KOPT-K1 (cell line): Measurements from ENCODE around the gene RPL28.

Source experiments
- H3K27ac ChIP-seq: fragments of 200-600 bp; sonication (generic); 2 replicates; pipeline ENCODE4 v1.5.1; 2016; ENCODE audit warnings: antibody characterized with exemption, mild to moderate bottlenecking, low read depth, low read length; ENCODE audit not compliant: poor library complexity, severe bottlenecking
- H3K36me3 ChIP-seq: fragments of 200-600 bp; sonication (generic); 2 replicates; pipeline ENCODE4 v1.5.1; 2017; ENCODE audit warnings: antibody characterized with exemption, mild to moderate bottlenecking, low read length, moderate library complexity; ENCODE audit not compliant: insufficient read depth
- H3K9me3 ChIP-seq: fragments of 200-600 bp; sonication (generic); 2 replicates; pipeline ENCODE4 v1.5.1; 2017; ENCODE audit warnings: antibody characterized with exemption, low read length, mild to moderate bottlenecking; ENCODE audit not compliant: insufficient read depth, poor library complexity, severe bottlenecking

RPL28 gene

GRCh38 chr19:55347442-55348009 is 38.2 kb upstream of the RPL28 start:
- no peak overlapping the region for H3K27ac ChIP-seq
- no peaks in the 10 kb centered on the region for H3K9me3 ChIP-seq
- peaks cover 39% of the 10 kb centered on the region; the same call in 1 of the 2 replicates for H3K36me3 ChIP-seq

DNA sequence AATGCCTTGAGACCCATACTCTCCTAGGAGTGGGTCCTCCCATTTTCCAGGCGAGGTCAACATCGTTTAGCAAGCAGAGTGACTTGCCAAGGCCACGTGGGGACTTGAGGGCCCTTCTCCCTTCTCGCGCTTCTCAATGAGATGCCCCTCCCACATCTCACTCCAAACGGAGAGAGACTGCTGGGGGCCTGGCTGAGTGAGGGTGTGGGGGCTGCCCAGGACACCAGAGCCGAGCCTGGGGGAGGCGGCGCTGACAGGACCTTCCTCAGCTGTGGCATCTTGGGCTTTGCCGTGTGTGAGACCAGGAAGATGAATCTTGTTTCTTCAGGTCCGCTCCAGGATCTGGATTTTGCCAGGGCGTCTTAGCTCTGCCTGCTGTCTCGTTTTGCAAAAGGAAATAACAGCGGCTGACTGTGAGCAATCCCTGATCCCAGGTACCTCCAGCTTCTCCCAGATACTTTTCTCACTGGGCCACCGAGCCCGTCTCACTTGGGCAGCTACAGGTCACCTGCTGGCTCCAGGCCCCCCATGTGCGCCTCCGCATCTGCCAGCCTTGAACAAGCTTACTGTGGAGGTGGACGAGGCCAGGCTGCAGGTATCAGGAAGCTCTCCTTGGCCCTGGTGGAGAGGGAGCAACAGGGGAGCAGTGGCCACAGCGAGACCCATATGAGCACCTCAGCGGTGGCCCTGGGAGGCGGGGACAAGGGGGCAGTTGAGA is 37.3 kb upstream of the RPL28 start:
- H3K9me3 ChIP-seq = no peaks in the 10 kb centered on the region
- H3K27ac ChIP-seq = no peak overlapping the region
- peaks cover 29% of the 10 kb centered on the region; the same call in 1 of the 2 replicates for H3K36me3 ChIP-seq

- Histone ChIP-seq H3K36me3 (peaks cover 14% of the 10 kb centered on the region; the same call in 1 of the 2 replicates), H3K27ac (no peak overlapping the region), H3K9me3 (no peaks in the 10 kb centered on the region)
Observed at GRCh38 chr19:55350620-55351315, 35.0 kb upstream of the RPL28 start.

- Histone ChIP-seq H3K36me3 (peaks cover 8% of the 10 kb centered on the region; the same call in 1 of the 2 replicates), H3K27ac (no peak overlapping the region), H3K9me3 (no peaks in the 10 kb centered on the region)
Observed at GRCh38 chr19:55352040-55352439, 33.7 kb upstream of the RPL28 start.

DNA sequence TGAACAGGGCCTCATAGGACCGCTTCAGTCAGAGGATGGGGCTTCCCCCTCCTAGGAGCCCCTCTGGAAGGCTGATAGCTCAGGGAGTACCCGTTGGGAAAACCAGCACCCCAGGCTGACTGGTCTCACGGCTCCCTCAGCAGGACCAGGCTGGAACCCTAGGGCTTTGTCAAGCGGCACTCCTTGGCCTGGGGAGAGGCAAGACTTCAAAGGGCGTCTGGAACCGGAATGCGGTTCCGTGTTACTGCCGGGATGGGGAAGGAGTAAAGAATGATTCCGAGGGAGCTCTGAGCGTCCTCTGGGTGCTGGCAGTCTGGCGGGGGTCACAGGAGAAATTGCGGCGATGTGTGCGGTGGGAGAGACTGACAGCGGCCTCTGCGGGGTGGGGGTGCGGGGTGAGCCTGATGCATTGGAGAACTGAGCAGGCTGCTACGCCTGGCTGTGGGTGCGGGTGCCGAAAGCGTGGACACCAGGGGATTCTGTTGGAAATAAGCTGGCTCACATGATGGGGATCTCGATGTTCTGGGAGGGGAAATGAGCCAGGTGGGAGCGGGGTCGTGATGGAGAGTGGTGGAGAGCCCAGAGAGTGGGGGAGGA is 33.1 kb upstream of the RPL28 start:
- peaks cover 2% of the 10 kb centered on the region; the same call in 1 of the 2 replicates for H3K36me3 ChIP-seq
- H3K27ac ChIP-seq = no peak overlapping the region
- no peaks in the 10 kb centered on the region for H3K9me3 ChIP-seq

GRCh38 chr19:55353356-55353802 is 32.4 kb upstream of the RPL28 start:
- no peaks in the 10 kb centered on the region; the same call in 1 of the 2 replicates for H3K36me3 ChIP-seq
- no peaks in the 10 kb centered on the region for H3K9me3 ChIP-seq
- H3K27ac ChIP-seq = no peak overlapping the region

DNA sequence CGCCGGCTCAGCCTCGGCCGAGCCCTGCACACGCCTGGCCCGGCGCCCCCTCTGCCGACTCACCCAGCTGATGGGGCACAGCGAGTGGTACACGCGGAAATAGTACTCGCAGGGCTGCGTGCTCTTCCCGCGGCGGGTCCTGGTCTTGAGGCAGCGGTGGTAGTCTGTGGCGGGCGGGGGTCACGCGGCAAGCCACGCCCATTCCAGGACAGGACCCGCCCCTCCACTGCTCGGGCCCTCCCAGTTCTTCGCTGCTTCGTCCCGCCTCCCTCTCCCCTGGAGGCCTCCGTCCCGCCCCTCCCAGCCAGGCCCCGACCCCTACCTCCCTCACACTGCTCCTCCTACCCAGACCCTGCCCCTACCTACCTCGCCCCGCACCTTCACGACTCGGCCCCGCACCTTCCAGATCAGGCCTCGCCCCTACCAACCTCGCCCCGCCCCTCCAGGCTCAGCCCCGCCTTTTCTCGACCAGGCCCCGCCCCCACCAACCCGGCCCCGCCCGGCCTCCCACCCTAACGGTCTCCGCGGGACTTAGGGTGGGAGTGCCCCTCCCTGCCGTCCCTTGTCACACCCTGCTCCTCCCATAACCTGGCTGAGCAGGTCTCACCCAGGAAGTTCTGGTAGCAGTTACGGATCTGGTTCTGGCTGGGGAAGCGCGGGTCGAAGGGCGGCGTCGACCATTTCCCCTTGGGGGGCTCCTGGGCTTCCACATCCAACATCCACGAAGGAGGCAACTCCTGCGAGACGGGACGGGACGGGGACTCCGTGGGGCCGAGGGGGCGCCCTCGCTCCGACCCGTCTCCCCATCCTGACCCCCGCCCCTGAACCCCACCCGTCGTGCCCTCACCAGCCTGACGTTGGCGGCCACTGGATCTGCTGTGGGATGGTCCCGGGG is 31.7 kb upstream of the RPL28 start:
- H3K27ac ChIP-seq = no peak overlapping the region
- no peaks in the 10 kb centered on the region for H3K9me3 ChIP-seq
- H3K36me3 ChIP-seq = no peaks in the 10 kb centered on the region; the same call in 1 of the 2 replicates

- H3K9me3 ChIP-seq = no peaks in the 10 kb centered on the region
- no peak within 1 kb of the TSS for H3K27ac ChIP-seq
- no peaks in the 10 kb centered on the region for H3K36me3 ChIP-seq
Observed at GRCh38 chr19:55354698-55355212, 31.0 kb upstream of the RPL28 start, which contains the start of gene COX6B2. COX6B2 (minus strand) TSS chr19:55354719; CDS start chr19:55354521, 198 bp downstream.

DNA sequence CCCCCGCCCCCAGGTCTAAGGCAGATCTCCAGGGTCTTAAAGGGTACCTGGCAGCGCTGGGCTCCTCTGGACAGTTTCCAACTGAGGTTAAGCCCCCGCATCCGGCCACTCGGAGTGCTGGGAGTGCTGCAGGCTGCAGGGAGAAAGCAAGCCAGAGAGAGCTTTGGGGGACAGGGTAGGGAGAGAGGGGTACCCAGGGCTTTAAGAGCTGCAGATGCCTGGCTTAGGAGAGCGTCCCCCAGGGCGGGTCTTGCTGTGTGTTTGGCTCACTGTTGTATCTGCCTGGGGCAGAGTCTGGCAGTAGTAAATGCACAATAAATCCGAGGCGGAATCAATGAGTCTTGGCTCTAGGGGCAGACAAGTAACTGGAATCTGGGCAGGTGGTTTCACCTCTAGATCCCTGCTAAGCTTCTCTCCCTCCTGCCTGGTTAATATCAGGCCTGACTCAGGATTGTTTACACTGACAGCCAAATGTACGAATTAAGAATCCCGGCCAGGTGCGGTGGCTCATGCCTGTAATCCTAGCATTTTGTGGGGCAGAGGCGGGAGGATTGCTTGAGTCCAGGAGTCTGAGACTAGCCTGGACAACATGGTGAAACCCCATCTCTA is 30.4 kb upstream of the RPL28 start:
- H3K27ac ChIP-seq = no peak overlapping the region
- no peaks in the 10 kb centered on the region for H3K9me3 ChIP-seq
- H3K36me3 ChIP-seq = no peaks in the 10 kb centered on the region

GRCh38 chr19:55358493-55358892 is 27.2 kb upstream of the RPL28 start:
- Histone ChIP-seq H3K36me3 (no peaks in the 10 kb centered on the region), H3K27ac (no peak overlapping the region), H3K9me3 (no peaks in the 10 kb centered on the region)

DNA sequence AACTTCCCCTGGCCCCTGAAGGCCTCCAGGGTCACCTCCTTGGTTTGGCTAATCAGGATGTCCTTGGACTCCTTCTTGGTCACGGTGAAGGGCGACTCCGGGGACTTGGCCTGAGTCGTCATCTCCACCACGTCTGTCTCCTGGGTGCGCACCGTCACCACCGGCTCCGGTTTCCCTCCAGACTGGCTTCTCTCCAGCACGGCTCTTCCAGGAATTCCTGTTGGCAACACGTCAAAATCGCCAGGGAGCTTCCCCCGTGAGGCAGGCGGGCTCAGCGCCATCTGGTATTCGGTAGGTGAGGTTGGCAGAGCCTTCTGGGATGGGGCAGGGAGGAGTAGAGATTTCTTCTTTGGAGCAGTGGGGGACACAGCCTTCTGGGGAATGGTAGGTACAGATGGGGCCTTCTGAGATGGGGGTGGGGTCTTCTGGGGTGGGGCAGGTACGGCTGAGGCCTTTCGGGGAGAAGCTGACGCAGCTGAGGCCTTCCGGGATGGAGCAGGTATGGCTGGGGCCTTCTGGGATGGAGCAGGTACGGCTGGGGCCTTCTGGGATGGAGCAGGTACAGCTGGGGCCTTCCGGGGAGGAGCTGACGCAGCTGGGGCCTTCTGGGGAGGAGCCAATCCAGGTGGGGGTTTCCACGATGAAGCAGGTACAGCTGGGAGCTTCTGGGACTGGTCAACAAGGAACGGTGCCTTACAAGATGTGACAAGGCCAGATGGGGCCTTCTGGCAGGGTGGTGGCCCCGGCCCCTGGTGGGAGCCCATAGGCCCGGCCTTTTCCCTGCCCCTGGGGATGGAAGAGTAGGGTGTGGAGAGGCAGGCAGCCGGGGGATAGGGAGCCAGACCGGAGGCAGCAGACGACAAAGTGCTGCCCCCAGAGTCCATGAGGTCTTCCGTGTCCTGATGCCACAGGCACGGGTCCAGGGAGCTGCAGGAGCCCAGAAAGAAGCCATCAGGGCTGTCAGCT is 26.5 kb upstream of the RPL28 start:
- H3K27ac ChIP-seq = no peak overlapping the region
- H3K9me3 ChIP-seq = no peaks in the 10 kb centered on the region
- H3K36me3 ChIP-seq = no peaks in the 10 kb centered on the region

GRCh38 chr19:55360902-55361301 is 24.8 kb upstream of the RPL28 start:
- Histone ChIP-seq H3K9me3 (no peaks in the 10 kb centered on the region), H3K27ac (no peak overlapping the region)

More at GRCh38 chr19:55360902-55361301, 24.8 kb upstream of the RPL28 start:
- no peaks in the 10 kb centered on the region for H3K36me3 ChIP-seq
